ENCODE data around the gene ATP2C2.
"Not testable (repeated sequence)": the region's sequence is repeated elsewhere in the genome, so short reads cannot be mapped to it uniquely, and the experiment has no call there.

ATP2C2 gene

GRCh38 chr16:84448444-84448843 is 80.1 kb downstream of the ATP2C2 start:
- Histone ChIP-seq H3K9me2 (replicated peaks; ENCODE audit: control insufficient read depth, low read length) (no peaks in the 10 kb centered on the region), H3K9me3 (ENCODE audit: control insufficient read depth, insufficient read depth, low read length) (no peaks in the 10 kb centered on the region), H3K27me3 (ENCODE audit: control insufficient read depth, low read length) (0 out of 2 replicates have a peak, but pooled peaks cover 3% of the 10 kb centered on the region), H3K4me1 (ENCODE audit: control insufficient read depth, low read length) (peaks cover 3% of the 10 kb centered on the region; the same call in 1 of the 2 replicates), H3K27ac (ENCODE audit: low read depth, low read length) (no peak overlapping the region), H3K36me3 (ENCODE audit: control insufficient read depth, low read length) (no peaks in the 10 kb centered on the region), H3K79me2 (ENCODE audit: control insufficient read depth, low read length) (no peaks in the 10 kb centered on the region), H3F3A (ENCODE audit: control insufficient read depth, insufficient read depth) (no peaks in the 10 kb centered on the region), H3K4me3 (ENCODE audit: low read length) (no peak overlapping the region), H3K4me2 (ENCODE audit: low read length) (no peak overlapping the region), H4K20me1 (ENCODE audit: control insufficient read depth, insufficient read depth, low read depth, low read length) (no peaks in the 10 kb centered on the region)
- TF ChIP-seq EZH2phosphoT487 (IDR thresholded peaks at IDR 0.05; ENCODE audit: borderline replicate concordance, low read length): no peak
- TF ChIP-seq, protein P1, sequence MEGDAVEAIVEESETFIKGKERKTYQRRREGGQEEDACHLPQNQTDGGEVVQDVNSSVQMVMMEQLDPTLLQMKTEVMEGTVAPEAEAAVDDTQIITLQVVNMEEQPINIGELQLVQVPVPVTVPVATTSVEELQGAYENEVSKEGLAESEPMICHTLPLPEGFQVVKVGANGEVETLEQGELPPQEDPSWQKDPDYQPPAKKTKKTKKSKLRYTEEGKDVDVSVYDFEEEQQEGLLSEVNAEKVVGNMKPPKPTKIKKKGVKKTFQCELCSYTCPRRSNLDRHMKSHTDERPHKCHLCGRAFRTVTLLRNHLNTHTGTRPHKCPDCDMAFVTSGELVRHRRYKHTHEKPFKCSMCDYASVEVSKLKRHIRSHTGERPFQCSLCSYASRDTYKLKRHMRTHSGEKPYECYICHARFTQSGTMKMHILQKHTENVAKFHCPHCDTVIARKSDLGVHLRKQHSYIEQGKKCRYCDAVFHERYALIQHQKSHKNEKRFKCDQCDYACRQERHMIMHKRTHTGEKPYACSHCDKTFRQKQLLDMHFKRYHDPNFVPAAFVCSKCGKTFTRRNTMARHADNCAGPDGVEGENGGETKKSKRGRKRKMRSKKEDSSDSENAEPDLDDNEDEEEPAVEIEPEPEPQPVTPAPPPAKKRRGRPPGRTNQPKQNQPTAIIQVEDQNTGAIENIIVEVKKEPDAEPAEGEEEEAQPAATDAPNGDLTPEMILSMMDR (IDR thresholded peaks at IDR 0.05; ENCODE audit: low read depth, low read length, poor library complexity, severe bottlenecking): no peak

DNA sequence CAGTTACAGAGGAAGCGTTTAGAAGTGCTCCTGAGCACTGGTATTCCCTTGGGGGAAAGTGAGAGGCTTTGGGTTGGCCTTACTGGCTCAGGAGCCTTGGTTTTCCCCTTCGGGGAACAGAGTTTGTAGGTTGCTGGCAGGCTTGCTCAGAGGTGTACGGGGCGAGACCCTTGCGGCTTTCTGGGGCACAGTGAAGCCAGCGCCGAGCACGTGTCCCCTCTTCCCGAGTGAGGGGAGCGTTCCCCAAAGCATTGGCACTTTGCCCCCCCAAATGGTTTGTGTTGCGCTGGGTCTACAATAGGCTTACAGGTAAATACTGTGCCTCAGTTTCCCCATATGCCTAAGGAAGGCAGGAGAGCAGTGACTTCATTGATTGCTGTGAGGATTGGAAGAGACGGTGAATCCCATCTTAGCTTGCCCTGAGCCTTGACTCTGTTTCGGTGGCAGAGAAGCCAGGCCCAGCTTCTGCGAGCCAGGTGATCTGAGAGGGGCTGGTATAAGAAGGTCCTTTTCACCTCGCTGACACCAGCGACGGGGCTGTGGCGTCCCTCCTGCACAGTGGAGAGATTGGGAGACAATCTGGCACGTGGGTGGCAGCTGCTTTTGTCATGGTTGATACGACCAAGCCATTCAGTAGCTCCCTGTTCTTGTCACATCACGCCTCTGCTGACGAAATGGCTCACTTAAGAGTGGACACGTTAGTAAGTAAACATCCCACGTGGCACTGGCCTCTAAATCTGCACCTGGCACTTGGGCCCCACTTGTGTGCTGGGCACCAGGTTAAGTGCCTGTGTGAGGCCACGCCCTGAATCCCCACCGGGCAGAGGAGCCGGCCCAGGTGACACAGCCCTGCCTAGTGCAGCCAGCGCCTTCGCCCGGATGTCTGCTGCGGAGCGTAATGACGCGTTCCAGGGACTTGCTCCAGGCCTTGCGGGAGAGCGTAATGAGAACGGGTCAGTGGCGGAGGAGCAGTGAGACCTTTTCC is 81.1 kb downstream of the ATP2C2 start:
- Histone ChIP-seq H3K9me3 (ENCODE audit: control insufficient read depth, insufficient read depth, low read length) (no peaks in the 10 kb centered on the region), H3K79me2 (ENCODE audit: control insufficient read depth, low read length) (no peaks in the 10 kb centered on the region), H3K36me3 (ENCODE audit: control insufficient read depth, low read length) (no peaks in the 10 kb centered on the region), H3K4me1 (ENCODE audit: control insufficient read depth, low read length) (peaks cover 3% of the 10 kb centered on the region; the same call in 1 of the 2 replicates), H3K4me3 (ENCODE audit: low read length) (no peak overlapping the region), H3F3A (ENCODE audit: control insufficient read depth, insufficient read depth) (no peaks in the 10 kb centered on the region), H3K27ac (ENCODE audit: low read depth, low read length) (no peak overlapping the region), H3K9me2 (replicated peaks; ENCODE audit: control insufficient read depth, low read length) (no peaks in the 10 kb centered on the region), H3K4me2 (ENCODE audit: low read length) (no peak overlapping the region), H4K20me1 (ENCODE audit: control insufficient read depth, insufficient read depth, low read depth, low read length) (no peaks in the 10 kb centered on the region), H3K27me3 (ENCODE audit: control insufficient read depth, low read length) (0 out of 2 replicates have a peak, but pooled peaks cover 3% of the 10 kb centered on the region)
- TF ChIP-seq EZH2phosphoT487 (IDR thresholded peaks at IDR 0.05; ENCODE audit: borderline replicate concordance, low read length): no peak
- TF ChIP-seq, protein P1 (IDR thresholded peaks at IDR 0.05; ENCODE audit: low read depth, low read length, poor library complexity, severe bottlenecking): no peak

DNA sequence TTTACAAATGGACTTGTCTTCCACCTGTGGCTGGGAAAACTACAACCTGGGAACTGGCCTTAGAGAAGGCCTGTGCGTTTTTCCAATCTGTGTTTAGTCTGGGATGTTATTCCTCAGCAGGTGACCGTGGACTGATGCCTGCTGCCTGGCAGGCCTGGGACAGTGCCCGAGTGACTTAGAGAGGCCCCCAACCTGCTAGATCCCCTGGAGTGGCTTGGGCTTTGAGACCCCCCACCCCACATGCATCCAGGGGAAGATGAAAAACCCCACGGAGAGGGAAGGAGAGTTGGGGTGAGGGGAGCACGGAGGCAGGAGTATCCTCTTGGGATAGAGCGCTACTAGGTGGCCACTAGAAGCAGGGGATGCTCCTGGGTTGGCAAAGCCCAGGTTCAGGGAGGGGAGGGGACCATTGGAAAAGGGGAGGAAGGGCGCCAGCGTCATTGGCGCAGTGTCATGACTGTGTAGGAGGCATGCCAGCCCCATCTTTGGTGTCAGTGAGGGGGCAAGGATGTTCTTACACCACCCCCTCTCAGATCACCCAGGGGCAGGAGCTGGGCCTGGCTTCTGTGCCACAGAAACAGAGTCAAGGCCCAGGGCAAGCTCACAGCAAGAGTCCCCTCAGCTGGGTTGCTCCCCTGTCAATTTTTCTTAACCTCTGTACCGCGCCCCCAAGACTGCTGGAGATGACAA is 82.0 kb downstream of the ATP2C2 start:
- TF ChIP-seq, protein P1 (IDR thresholded peaks at IDR 0.05; ENCODE audit: low read depth, low read length, poor library complexity, severe bottlenecking): no peak
- no peak for TF ChIP-seq EZH2phosphoT487 (IDR thresholded peaks at IDR 0.05; ENCODE audit: borderline replicate concordance, low read length)
- Histone ChIP-seq H4K20me1 (ENCODE audit: control insufficient read depth, insufficient read depth, low read depth, low read length) (no peaks in the 10 kb centered on the region), H3K4me3 (ENCODE audit: low read length) (no peak overlapping the region), H3K9me3 (ENCODE audit: control insufficient read depth, insufficient read depth, low read length) (no peaks in the 10 kb centered on the region), H3K36me3 (ENCODE audit: control insufficient read depth, low read length) (no peaks in the 10 kb centered on the region), H3K4me2 (ENCODE audit: low read length) (no peak overlapping the region), H3K79me2 (ENCODE audit: control insufficient read depth, low read length) (no peaks in the 10 kb centered on the region), H3K4me1 (ENCODE audit: control insufficient read depth, low read length) (peaks cover 3% of the 10 kb centered on the region; the same call in 1 of the 2 replicates), H3K27ac (ENCODE audit: low read depth, low read length) (no peak overlapping the region), H3K27me3 (ENCODE audit: control insufficient read depth, low read length) (0 out of 2 replicates have a peak, but pooled peaks cover 3% of the 10 kb centered on the region), H3K9me2 (replicated peaks; ENCODE audit: control insufficient read depth, low read length) (no peaks in the 10 kb centered on the region), H3F3A (ENCODE audit: control insufficient read depth, insufficient read depth) (no peaks in the 10 kb centered on the region)

- not testable (repeated sequence) for H3K36me3 ChIP-seq (ENCODE audit: control insufficient read depth, low read length); H3K27me3 ChIP-seq (ENCODE audit: control insufficient read depth, low read length); H3K27ac ChIP-seq (ENCODE audit: low read depth, low read length); H3K4me3 ChIP-seq (ENCODE audit: low read length); H3K4me2 ChIP-seq (ENCODE audit: low read length); H3K9me3 ChIP-seq (ENCODE audit: control insufficient read depth, insufficient read depth, low read length); H3K4me1 ChIP-seq (ENCODE audit: control insufficient read depth, low read length); H3K79me2 ChIP-seq (ENCODE audit: control insufficient read depth, low read length); H3F3A ChIP-seq (ENCODE audit: control insufficient read depth, insufficient read depth); H4K20me1 ChIP-seq (ENCODE audit: control insufficient read depth, insufficient read depth, low read depth, low read length); H3K9me2 ChIP-seq (replicated peaks; ENCODE audit: control insufficient read depth, low read length)
Observed at GRCh38 chr16:84451010-84451676, 82.8 kb downstream of the ATP2C2 start.
